ENCODE measurements around the gene API5.

Gene API5

DNA sequence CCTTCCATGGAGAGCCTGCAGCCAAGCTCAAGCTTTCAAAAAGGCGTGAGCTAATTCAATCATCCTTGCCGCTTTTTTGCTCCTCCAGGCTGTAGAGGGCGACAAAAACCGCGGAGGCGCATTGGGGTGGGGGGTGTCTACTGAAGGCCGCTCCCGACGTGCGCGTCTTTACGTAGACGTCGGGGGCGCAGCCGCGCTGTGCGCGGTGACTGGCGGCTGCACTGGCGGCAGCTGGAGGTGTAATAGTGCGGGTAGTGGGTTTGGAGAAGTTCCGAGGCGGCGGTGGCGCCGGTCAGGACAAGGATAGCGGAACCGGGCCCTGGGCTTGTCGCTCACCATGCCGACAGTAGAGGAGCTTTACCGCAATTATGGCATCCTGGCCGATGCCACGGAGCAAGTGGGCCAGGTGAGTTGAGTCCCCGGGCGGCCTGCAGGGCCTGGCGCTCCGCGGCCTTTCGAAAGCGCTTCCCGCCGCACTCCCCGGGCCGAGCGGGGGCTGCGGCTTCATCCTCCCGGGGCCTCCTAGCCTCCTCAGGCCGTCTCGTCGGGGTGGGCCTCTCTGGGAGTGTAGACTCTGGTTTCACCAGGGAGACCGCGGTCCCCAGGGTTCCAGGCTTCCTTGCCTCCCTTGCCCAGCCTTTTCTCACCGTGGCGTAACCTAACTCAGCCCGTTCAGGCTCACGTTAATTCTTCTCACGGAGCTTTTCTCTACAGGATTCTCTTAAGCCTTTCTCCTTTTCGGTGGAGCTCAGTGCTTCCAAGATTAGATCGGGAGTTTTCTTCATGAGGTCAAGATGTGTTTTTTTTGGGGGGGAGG is at the start of gene API5:
TSS of gene API5 (plus strand) at position 206 of the 817 bp plus-strand sequence. CDS start at position 338, 132 bp downstream.
- TF ChIP-seq CTCF (IDR thresholded peaks at IDR 0.05; ENCODE audit: low read depth, low read length), result peak; percentile 76
- peak within 1 kb of the TSS; percentile 87 to 90 for H3K4me3 ChIP-seq (replicated peaks in 1 of 2; ENCODE audit: low read depth in 2 of 2, low read length in 2 of 2)
- DNase-seq (ENCODE audit: low read depth in 2 of 2), result peak; percentile 95

- DNase-seq (ENCODE audit: low read depth in 2 of 2), result no peak
- no peak for TF ChIP-seq CTCF (IDR thresholded peaks at IDR 0.05; ENCODE audit: low read depth, low read length)
- no peak overlapping the region for H3K4me3 ChIP-seq (replicated peaks in 1 of 2; ENCODE audit: low read depth in 2 of 2, low read length in 2 of 2)
These were observed 43.8 kb upstream of the API5 start for GRCh38 chr11:43267856-43268580.

DNA sequence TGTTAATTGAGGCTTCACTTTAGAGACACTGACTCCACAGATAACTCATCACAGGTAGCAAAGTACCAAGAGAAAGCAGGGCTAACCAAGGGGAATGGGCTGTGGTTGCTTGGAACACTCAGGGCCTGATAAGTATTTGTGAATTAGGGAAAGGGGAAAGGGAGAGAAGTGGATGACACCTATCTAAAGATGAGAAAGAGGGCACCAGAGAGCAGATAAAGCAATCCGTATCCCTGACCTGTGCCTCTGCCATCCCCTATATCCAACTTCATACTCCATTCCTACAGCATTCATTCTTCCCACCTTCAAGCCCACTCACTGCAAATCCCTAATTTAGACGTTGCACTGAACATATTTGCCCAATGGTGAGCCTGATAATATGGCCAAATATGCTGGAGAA is 43.0 kb upstream of the API5 start:
- H3K4me3 ChIP-seq (replicated peaks in 1 of 2; ENCODE audit: low read depth in 2 of 2, low read length in 2 of 2), result no peak overlapping the region
- TF ChIP-seq CTCF (IDR thresholded peaks at IDR 0.05; ENCODE audit: low read depth, low read length), result no peak
- DNase-seq (ENCODE audit: low read depth in 2 of 2), result no peak

DNA sequence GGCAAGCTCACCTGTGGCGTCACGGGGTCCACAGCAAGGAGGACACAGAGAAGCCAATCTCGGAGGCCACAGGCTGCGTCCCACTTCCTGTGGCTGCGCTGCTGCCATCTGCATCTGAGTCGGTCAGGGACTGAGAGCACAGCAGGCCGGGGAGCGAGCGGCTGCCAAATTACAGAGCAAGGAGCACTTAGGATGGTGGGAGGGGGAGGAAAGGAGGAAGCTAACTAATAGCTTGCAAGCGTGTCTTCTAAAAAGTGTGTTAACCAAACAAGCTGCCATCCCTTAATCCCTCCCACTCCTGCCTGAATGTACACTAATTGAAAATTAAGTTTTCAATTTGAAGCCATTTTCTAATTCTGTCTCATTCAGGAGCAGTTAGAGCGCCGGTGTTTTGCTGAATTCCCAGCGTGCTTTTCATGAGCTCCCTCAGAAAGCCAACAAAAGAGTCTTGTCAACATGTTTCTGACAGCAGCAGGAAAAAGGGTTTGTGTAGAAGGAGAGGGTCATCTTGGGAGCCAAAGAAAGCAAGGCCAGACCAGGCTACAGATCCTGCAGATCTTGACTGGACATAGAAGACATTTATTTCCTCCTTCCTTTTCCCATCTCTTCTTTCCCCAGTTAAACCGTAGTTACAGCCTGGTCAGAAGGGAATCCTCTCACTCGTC is 42.4 kb upstream of the API5 start:
- H3K4me3 ChIP-seq (replicated peaks in 1 of 2; ENCODE audit: low read depth in 2 of 2, low read length in 2 of 2), result no peak overlapping the region
- no peak for TF ChIP-seq CTCF (IDR thresholded peaks at IDR 0.05; ENCODE audit: low read depth, low read length)
- DNase-seq (ENCODE audit: low read depth in 2 of 2), result no peak

DNA sequence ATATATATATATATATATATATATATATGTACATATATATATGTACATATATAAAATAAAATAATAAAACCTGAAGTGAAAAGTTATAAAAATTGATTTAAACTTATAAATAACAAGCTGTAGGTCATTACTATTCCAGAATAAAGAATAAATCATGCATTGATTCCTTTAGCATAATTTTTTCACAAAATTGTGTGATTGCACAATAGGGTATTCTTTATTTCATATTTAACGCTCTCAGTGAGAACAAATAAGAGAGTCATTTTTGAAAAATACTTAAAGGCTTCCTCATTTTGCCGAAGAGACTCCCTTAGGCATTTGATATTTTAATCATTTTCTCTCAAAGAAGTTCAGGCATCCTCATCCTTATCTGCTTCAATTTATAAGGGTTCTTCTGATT is 41.3 kb upstream of the API5 start:
- DNase-seq (ENCODE audit: low read depth in 2 of 2), result no peak
- no peak overlapping the region for H3K4me3 ChIP-seq (replicated peaks in 1 of 2; ENCODE audit: low read depth in 2 of 2, low read length in 2 of 2)
- no peak for TF ChIP-seq CTCF (IDR thresholded peaks at IDR 0.05; ENCODE audit: low read depth, low read length)

DNA sequence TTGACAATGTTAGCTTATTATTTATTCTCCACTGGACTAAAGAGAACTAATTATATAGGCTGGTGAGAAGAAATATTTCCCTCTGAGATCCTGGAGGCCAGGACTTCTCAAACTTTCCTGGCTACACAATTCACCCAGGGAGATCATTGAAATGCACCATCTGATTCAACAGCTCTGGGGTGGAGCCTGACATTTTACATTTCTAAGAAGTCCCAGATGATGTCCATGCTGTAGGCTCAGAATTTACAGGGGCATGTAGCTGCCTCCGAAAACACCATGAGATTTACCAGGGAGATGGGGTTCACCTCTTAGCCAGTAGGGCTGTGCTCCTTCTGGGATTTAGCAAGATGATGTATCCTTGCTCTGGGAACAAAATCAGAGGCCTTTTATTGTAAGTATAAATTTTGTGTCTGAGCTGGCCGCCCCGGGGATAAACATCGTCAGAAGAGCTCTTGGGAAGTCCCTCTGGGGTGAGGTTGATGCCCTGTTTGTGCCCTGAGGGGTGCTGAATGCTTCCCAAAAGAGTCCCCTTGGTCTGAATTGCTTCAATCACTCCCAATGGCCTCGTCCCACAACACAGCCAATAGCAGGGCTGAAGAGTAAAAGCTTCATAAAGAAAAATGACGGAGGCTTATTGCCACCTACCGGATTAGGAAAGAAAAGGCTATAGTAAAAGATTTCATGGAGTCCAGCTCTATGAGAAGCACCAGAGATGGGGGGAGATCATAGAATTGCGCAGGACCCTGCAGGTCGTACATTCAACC is 33.4 kb upstream of the API5 start:
- H3K4me3 ChIP-seq (replicated peaks in 1 of 2; ENCODE audit: low read depth in 2 of 2, low read length in 2 of 2), result no peak overlapping the region
- peak; percentile 37 to 59 for DNase-seq (ENCODE audit: low read depth in 2 of 2)
- peak; percentile 37 for TF ChIP-seq CTCF (IDR thresholded peaks at IDR 0.05; ENCODE audit: low read depth, low read length)

All from cardiac fibroblast (primary cell).